OCI-LY1 (cell line): Measurements from ENCODE around the gene THUMPD3.

Experiments
- CTCF ChIP-seq: fragments of 200-600 bp; sonication (generic), shearing (Covaris generic); IDR thresholded peaks from 2 replicates; pipeline ENCODE4 v1.5.1; 2017; ENCODE audit warnings: mild to moderate bottlenecking, antibody characterized with exemption, low read length, moderate library complexity, mixed read lengths
- EZH2 ChIP-seq: fragments of 200-600 bp; sonication (generic), shearing (Covaris generic); IDR thresholded peaks from 2 replicates; pipeline ENCODE4 v1.8.0; 2017; ENCODE audit warnings: borderline replicate concordance, mixed run types, mild to moderate bottlenecking, antibody characterized with exemption, low read length, moderate library complexity, mixed read lengths

GRCh38 chr3:9420850-9421549 is 58.1 kb downstream of the THUMPD3 start:
- TF ChIP-seq CTCF (no peak), EZH2 (no peak)
